Measurements from ENCODE around the gene DBX1.
"Not testable (repeated sequence)": the region's sequence is repeated elsewhere in the genome, so short reads cannot be mapped to it uniquely, and the experiment has no call there.

Gene DBX1

DNA sequence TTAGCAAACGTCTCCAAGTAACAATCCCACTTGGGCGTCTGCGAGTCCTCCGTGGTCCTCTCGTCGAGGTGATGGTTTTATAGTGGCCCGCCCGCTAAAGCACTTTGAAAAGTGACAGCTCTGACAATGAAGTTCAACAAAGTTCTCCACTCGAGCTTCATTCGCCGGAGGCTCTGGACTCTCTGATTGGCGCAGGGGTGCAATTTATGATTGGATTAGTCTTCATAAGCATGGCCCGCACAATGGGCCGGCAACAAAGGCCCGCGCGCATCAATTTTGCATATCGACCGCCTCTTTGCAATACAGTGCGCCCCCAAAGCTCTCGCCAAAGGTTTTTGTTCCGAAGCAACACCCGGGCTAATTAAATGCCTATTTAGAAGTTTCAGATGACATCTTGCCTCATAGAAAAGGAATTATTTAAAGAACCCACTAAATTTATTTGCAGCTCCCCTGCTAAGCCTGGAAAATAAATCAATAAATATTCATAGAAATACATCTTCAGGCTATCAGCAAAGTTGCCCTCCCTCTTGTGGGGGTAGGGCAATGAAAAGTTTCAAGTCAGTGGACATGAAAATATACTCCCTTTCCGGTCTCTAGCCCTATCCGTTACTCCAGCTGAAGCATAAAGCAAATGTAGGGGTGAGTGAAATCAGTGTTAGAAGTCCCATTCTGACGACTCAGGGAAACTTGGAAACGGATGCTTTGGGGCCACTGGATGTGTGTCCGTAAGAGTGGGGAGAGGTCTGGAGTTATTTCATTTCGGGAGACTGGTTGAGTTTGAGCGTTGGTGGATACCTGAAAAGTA, at the start of gene DBX1:
TSS of gene DBX1 (minus strand) at position 51 of the 805 bp plus-strand sequence. CDS start 151 bp downstream, outside the sequence.
- H3K36me3 Mint-ChIP-seq: peaks cover 8% of the 10 kb centered on the region
- ATAC-seq: no peak
- no peak within 1 kb of the TSS for H3K4me3 Mint-ChIP-seq
- peaks cover 41% of the 10 kb centered on the region for H3K4me1 Mint-ChIP-seq
- H3K9me3 Mint-ChIP-seq: no peaks in the 10 kb centered on the region
- DNase-seq (ENCODE audit: low spot score in 2 of 2): no peak
- H3K27ac Mint-ChIP-seq: no peak within 1 kb of the TSS

DNA sequence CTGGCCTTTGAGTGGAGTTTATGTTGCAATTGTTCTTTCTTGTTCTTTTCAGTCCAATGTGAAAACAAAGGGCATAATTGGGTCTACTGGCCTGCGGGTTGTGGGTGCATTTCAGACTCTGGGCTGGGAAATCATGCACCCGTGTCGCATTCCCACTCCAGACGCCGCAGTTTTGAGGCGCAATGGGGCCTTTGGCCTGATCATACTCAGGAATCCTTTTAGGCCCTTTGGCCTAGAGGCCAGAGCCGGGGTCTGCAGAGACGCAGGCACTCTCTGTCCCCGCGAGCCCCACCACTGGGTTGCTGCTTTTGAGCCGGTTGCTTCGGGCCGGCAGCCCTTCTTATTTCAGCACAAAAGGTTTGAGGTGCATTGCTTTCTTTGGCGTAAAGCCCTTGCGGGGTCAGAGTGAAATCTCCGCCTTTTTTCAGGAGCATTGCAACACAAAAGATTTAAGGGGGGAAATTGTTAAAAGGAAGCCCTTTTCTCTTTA, 48.4 kb upstream of the DBX1 start:
- no peak for DNase-seq (ENCODE audit: low spot score in 2 of 2)
- ATAC-seq: no peak
- Mint-ChIP-seq H3K27ac (no peak overlapping the region), H3K36me3 (no peaks in the 10 kb centered on the region), H3K9me3 (no peaks in the 10 kb centered on the region), H3K4me1 (no peaks in the 10 kb centered on the region), H3K4me3 (no peak overlapping the region)

GRCh38 chr11:20207781-20208621, 47.7 kb upstream of the DBX1 start:
- Mint-ChIP-seq H3K27ac (no peak overlapping the region), H3K36me3 (no peaks in the 10 kb centered on the region), H3K9me3 (no peaks in the 10 kb centered on the region), H3K4me1 (no peaks in the 10 kb centered on the region), H3K4me3 (no peak overlapping the region)
- ATAC-seq: no peak
- DNase-seq (ENCODE audit: low spot score in 2 of 2): no peak

- ATAC-seq: no peak
- no peak overlapping the region for H3K27ac Mint-ChIP-seq
- H3K9me3 Mint-ChIP-seq: peaks cover 2% of the 10 kb centered on the region
- no peak for DNase-seq (ENCODE audit: low spot score in 2 of 2)
- H3K36me3 Mint-ChIP-seq: no peaks in the 10 kb centered on the region
- H3K4me3 Mint-ChIP-seq: no peak overlapping the region
- no peaks in the 10 kb centered on the region for H3K4me1 Mint-ChIP-seq
Measured at GRCh38 chr11:20205807-20206206, 45.5 kb upstream of the DBX1 start.

GRCh38 chr11:20204681-20205080, 44.4 kb upstream of the DBX1 start:
- Mint-ChIP-seq H3K36me3 (no peaks in the 10 kb centered on the region), H3K4me3 (no peak overlapping the region), H3K4me1 (no peaks in the 10 kb centered on the region), H3K9me3 (peaks cover 2% of the 10 kb centered on the region), H3K27ac (no peak overlapping the region)
- ATAC-seq: no peak
- no peak for DNase-seq (ENCODE audit: low spot score in 2 of 2)

DNA sequence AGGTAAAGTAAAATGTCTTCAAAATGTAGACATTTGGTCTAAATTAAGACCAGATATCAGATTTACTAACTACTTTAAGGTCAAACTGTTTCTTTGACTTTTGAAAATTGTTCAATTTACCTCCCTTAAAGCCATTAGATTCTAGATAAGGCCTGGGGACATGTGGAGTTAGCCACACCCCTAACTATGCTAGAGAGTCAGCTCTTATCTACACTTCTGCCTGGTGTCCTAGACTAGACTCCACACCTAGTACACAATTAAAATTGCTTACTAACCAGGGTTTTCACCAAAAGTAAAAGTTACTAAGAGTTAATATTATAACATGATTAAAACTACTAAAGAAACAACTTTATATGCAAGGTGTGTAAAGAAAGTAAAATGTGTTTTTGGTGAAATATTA, 43.6 kb upstream of the DBX1 start:
- no peak overlapping the region for H3K27ac Mint-ChIP-seq
- H3K36me3 Mint-ChIP-seq: no peaks in the 10 kb centered on the region
- DNase-seq (ENCODE audit: low spot score in 2 of 2) (no peak), ATAC-seq (no peak)
- H3K4me1 Mint-ChIP-seq: no peaks in the 10 kb centered on the region
- peaks cover 2% of the 10 kb centered on the region for H3K9me3 Mint-ChIP-seq
- no peak overlapping the region for H3K4me3 Mint-ChIP-seq

DNA sequence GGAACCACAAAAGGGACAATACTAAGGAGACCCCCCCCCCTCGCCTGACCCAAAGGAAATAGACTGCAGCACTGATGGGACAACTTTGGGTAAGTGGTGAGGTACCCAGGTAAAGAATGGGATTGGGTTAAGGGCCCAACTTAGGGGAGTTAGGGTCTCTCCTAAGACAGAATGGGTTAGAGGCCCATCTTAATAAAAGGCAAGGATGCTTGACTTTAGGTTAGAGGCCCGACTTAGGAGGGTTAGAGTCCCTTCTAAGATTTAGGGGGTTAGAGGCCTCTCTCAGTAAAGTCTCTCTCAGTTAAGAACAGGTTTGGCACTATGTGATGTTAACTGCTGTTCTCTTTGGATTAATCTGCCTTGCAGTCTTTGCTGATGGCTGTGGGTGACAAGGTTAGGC, 41.0 kb upstream of the DBX1 start:
- no peaks in the 10 kb centered on the region for H3K4me1 Mint-ChIP-seq

GRCh38 chr11:20200331-20200955, 40.2 kb upstream of the DBX1 start:
- H3K27ac Mint-ChIP-seq; ATAC-seq; H3K36me3 Mint-ChIP-seq; H3K4me3 Mint-ChIP-seq; H3K9me3 Mint-ChIP-seq; DNase-seq (ENCODE audit: low spot score in 2 of 2); H3K4me1 Mint-ChIP-seq: not testable (repeated sequence)

More for the DNA sequence above, 41.0 kb upstream of the DBX1 start:
- H3K36me3 Mint-ChIP-seq: no peaks in the 10 kb centered on the region
- peaks cover 2% of the 10 kb centered on the region for H3K9me3 Mint-ChIP-seq
- DNase-seq (ENCODE audit: low spot score in 2 of 2) (no peak), ATAC-seq (no peak)
- no peak overlapping the region for H3K4me3 Mint-ChIP-seq
- H3K27ac Mint-ChIP-seq: no peak overlapping the region

GRCh38 chr11:20197881-20198280, 37.6 kb upstream of the DBX1 start:
- Mint-ChIP-seq H3K36me3 (no peaks in the 10 kb centered on the region), H3K4me3 (no peak overlapping the region), H3K9me3 (peaks cover 2% of the 10 kb centered on the region), H3K27ac (no peak overlapping the region), H3K4me1 (no peaks in the 10 kb centered on the region)
- ATAC-seq (no peak), DNase-seq (ENCODE audit: low spot score in 2 of 2) (no peak)

GRCh38 chr11:20194470-20194869, 34.2 kb upstream of the DBX1 start:
- H3K36me3 Mint-ChIP-seq: no peaks in the 10 kb centered on the region
- DNase-seq (ENCODE audit: low spot score in 2 of 2) (no peak), ATAC-seq (no peak)
- no peak overlapping the region for H3K27ac Mint-ChIP-seq
- no peaks in the 10 kb centered on the region for H3K4me1 Mint-ChIP-seq
- no peaks in the 10 kb centered on the region for H3K9me3 Mint-ChIP-seq
- no peak overlapping the region for H3K4me3 Mint-ChIP-seq

- Mint-ChIP-seq H3K27ac (no peak overlapping the region), H3K4me1 (no peaks in the 10 kb centered on the region), H3K9me3 (no peaks in the 10 kb centered on the region), H3K4me3 (no peak overlapping the region), H3K36me3 (no peaks in the 10 kb centered on the region)
- ATAC-seq (no peak), DNase-seq (ENCODE audit: low spot score in 2 of 2) (no peak)
Measured at GRCh38 chr11:20193307-20193706, 33.0 kb upstream of the DBX1 start.

- H3K9me3 Mint-ChIP-seq: no peaks in the 10 kb centered on the region
- H3K4me3 Mint-ChIP-seq: no peak overlapping the region
- H3K4me1 Mint-ChIP-seq: no peaks in the 10 kb centered on the region
- ATAC-seq (no peak), DNase-seq (ENCODE audit: low spot score in 2 of 2) (no peak)
- H3K27ac Mint-ChIP-seq: no peak overlapping the region
- H3K36me3 Mint-ChIP-seq: no peaks in the 10 kb centered on the region
Measured at GRCh38 chr11:20192641-20193040, 32.4 kb upstream of the DBX1 start.

DNA sequence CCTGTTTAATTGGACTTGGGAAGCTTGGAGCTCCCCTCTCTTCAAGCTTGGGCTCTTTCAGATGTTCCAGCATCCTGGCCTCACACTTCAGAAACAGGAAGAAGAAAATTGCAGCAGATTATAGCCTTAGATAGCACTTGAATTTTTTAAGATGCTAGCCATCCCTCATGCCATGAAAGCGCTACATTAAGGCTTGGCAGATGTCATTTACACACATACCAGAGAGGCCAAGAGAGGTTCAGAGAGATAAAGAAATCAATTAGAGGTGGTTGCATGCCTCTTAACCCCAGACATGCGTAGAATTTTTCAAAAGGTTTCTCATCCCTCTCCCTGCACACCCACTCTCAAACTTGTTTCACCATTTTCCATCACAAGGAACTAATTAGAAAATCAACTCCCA, 31.9 kb upstream of the DBX1 start:
- H3K4me1 Mint-ChIP-seq: no peaks in the 10 kb centered on the region
- no peak for DNase-seq (ENCODE audit: low spot score in 2 of 2)
- no peaks in the 10 kb centered on the region for H3K36me3 Mint-ChIP-seq
- no peak overlapping the region for H3K27ac Mint-ChIP-seq
- H3K9me3 Mint-ChIP-seq: no peaks in the 10 kb centered on the region
- no peak for ATAC-seq
- no peak overlapping the region for H3K4me3 Mint-ChIP-seq

DNA sequence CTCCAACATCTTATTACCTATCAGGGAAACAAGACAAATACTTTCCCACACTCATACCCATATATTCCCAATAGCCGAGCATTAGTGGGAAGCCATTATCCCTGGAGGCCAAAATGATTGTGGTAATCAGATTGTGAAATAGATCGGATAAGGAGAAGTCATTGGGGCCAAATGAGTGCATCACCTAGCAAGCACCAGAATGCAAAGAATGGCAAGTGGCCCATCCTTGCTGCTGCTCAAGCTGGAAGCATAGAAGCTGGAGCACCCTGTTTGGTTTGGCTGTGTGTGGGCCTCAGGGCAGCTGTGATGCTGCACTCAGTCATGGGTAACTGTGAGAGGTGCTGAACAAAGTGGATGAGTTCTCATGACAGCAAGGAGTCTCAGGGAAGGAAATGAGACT, 18.7 kb upstream of the DBX1 start:
- DNase-seq (ENCODE audit: low spot score in 2 of 2) (no peak), ATAC-seq (no peak)
- H3K4me3 Mint-ChIP-seq: no peak overlapping the region
- no peaks in the 10 kb centered on the region for H3K4me1 Mint-ChIP-seq
- H3K27ac Mint-ChIP-seq: no peak overlapping the region
- H3K36me3 Mint-ChIP-seq: no peaks in the 10 kb centered on the region
- peaks cover 6% of the 10 kb centered on the region for H3K9me3 Mint-ChIP-seq

- DNase-seq (ENCODE audit: low spot score in 2 of 2) (no peak), ATAC-seq (no peak)
- Mint-ChIP-seq H3K4me3 (no peak overlapping the region), H3K36me3 (no peaks in the 10 kb centered on the region), H3K4me1 (no peaks in the 10 kb centered on the region), H3K27ac (no peak overlapping the region), H3K9me3 (peaks cover 6% of the 10 kb centered on the region)
Measured at GRCh38 chr11:20177136-20177535, 16.9 kb upstream of the DBX1 start.
